GM12875 (cell line): ENCODE results near the gene PLXNA3.

Source experiments
- H3K4me3 ChIP-seq: one replicate; pipeline ENCODE4 v1.5.1; 2011; ENCODE audit warnings: low read depth, low read length, control low read depth
- CTCF ChIP-seq: IDR thresholded peaks from 2 replicates; pipeline ENCODE4 v1.5.1; 2011; ENCODE audit warnings: low read depth, mild to moderate bottlenecking, control low read depth, inconsistent platforms, low read length, moderate library complexity, borderline replicate concordance; ENCODE audit not compliant: insufficient read depth

The PLXNA3 gene

DNA sequence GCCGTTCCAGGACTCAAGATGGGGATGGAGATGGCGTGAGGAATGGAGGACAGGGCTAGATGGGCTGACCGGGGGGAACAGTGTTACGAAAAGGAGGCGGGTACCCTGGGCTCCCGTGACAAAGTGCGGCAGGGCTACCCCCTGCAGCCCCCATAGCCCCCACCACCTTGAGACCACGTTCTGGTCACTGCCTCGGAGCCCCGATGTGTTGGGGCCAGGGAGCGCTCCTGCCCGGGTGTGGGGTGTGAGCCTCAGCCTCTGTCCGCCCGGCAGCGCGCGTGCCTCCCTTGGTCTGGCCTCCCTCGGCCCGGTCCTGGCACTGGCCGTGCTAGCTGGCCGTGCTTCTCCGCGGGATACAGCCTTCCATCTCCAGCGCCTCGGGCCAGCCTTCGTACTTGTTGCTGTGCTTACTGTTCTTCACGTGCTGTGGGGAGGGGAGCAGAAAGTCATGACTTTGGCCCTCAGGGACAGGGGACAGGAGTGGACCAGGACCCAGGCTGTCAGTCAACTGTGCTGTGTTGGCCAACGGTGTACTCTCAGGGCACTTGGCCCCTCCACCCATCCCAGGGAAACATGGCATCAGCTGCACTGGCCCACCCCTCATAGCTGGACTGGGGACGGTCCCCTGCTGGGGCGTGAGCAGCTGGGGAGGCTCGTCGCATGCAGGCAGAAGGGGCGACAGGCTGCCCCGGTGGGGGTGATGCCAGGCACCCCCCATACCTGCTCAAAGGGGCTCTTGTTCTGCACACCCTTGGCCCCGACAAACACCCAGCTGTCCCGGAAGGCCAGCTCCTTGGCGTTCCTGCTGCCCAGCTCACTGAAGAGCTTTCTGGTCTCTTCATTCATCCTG, 48.6 kb downstream of the PLXNA3 start:
- H3K4me3 ChIP-seq = no peak overlapping the region

GRCh38 chrX:154507673-154508383, 49.7 kb downstream of the PLXNA3 start:
- TF ChIP-seq CTCF = no peak

More for the DNA sequence above, 48.6 kb downstream of the PLXNA3 start:
- no peak for TF ChIP-seq CTCF

DNA sequence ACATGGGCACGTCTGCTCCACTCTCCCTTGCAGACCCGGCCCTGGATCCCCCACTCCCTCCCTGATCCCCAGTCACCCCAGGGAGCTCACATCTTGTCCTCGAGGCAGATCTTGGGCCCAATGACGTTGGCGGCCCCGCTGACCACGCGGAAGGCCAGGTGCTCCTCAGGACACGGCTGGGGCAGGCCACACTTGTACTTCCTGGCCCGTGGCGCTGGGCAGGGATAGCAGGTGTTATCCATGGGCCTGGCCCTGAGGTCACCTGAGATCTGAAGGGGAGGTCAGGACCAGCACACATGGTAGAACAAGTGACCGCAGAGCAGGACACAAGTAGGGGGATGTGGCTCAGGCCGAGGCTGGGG, 50.3 kb downstream of the PLXNA3 start:
- no peak for TF ChIP-seq CTCF
- no peak overlapping the region for H3K4me3 ChIP-seq

More at GRCh38 chrX:154507673-154508383, 49.7 kb downstream of the PLXNA3 start:
- no peak overlapping the region for H3K4me3 ChIP-seq

- H3K4me3 ChIP-seq = no peak overlapping the region
- TF ChIP-seq CTCF = no peak
These were observed 51.4 kb downstream of the PLXNA3 start for GRCh38 chrX:154509455-154509854.

- H3K4me3 ChIP-seq = no peak overlapping the region
- TF ChIP-seq CTCF = no peak
These were observed 53.7 kb downstream of the PLXNA3 start for GRCh38 chrX:154511761-154512160.

GRCh38 chrX:154512879-154513553, 54.9 kb downstream of the PLXNA3 start:
- H3K4me3 ChIP-seq = no peak overlapping the region
- no peak for TF ChIP-seq CTCF
